ENCODE measurements around the gene PRMT7.

The PRMT7 gene

GRCh38 chr16:68380348-68380670, 69.5 kb downstream of the PRMT7 start:
- no peak overlapping the region for H3K4me3 ChIP-seq (ENCODE audit: low read length)
- DNase-seq (ENCODE audit: low read depth): no peak
- TF ChIP-seq CTCF (conservative IDR thresholded peaks at IDR 0.05; ENCODE audit: low read length): no peak

GRCh38 chr16:68380676-68381362, 70.0 kb downstream of the PRMT7 start:
- TF ChIP-seq CTCF (conservative IDR thresholded peaks at IDR 0.05; ENCODE audit: low read length): no peak
- H3K4me3 ChIP-seq (ENCODE audit: low read length): no peak overlapping the region
- DNase-seq (ENCODE audit: low read depth): no peak

GRCh38 chr16:68381363-68381724, 70.5 kb downstream of the PRMT7 start:
- H3K4me3 ChIP-seq (ENCODE audit: low read length): no peak overlapping the region
- DNase-seq (ENCODE audit: low read depth): no peak
- no peak for TF ChIP-seq CTCF (conservative IDR thresholded peaks at IDR 0.05; ENCODE audit: low read length)

- H3K4me3 ChIP-seq (ENCODE audit: low read length): no peak overlapping the region
- TF ChIP-seq CTCF (conservative IDR thresholded peaks at IDR 0.05; ENCODE audit: low read length): peak; percentile 11; the same call in 1 of the 2 replicates
- DNase-seq (ENCODE audit: low read depth): no peak
Observed at GRCh38 chr16:68382296-68382718, 71.5 kb downstream of the PRMT7 start.

- no peak for TF ChIP-seq CTCF (conservative IDR thresholded peaks at IDR 0.05; ENCODE audit: low read length)
- DNase-seq (ENCODE audit: low read depth): no peak
- no peak overlapping the region for H3K4me3 ChIP-seq (ENCODE audit: low read length)
Observed at GRCh38 chr16:68383858-68384257, 73.0 kb downstream of the PRMT7 start.

- TF ChIP-seq CTCF (conservative IDR thresholded peaks at IDR 0.05; ENCODE audit: low read length): no peak
Observed at GRCh38 chr16:68384288-68385161, 73.7 kb downstream of the PRMT7 start.

GRCh38 chr16:68385371-68385770, 74.6 kb downstream of the PRMT7 start:
- no peak overlapping the region for H3K4me3 ChIP-seq (ENCODE audit: low read length)
- DNase-seq (ENCODE audit: low read depth): no peak
- no peak for TF ChIP-seq CTCF (conservative IDR thresholded peaks at IDR 0.05; ENCODE audit: low read length)

More at GRCh38 chr16:68384288-68385161, 73.7 kb downstream of the PRMT7 start:
- no peak for DNase-seq (ENCODE audit: low read depth)
- no peak overlapping the region for H3K4me3 ChIP-seq (ENCODE audit: low read length)
